Left cardiac atrium (tissue), 4 donors: ENCODE measurements around the gene ADAMTS20. TPM values are rescaled to one million over a fixed set of nuclear protein-coding genes. Genes with fewer than 3 reads are reported as not detected.
A peak's percentile ranks its signal among the peaks of the same experiment; 100 is the strongest.

Experiments used
- ATAC-seq, 2 donors: fragments of 200-7000 bp; cut with Tn5 transposase; one replicate each; pipeline ENCODE4 v1.9.1; 2020; ENCODE audit warnings: mild to moderate bottlenecking in 2 of 2, moderate library complexity in 2 of 2
- DNase-seq: peaks from one replicate; pipeline ENCODE4 v3.0.0-alpha.2; 2020
- intact Hi-C, 2 donors: fragments of 100-400 bp; cut with DNase I; formaldehyde crosslinking; loops; one replicate each; pipeline versions ENCODE4 v1.14.1 to v1.15.1; 2022 to 2023
- total RNA-seq, 2 donors: library from RNA; stranded (reverse); fragmentation: NEBNext Ultra II Directional; extraction: Animal tissue kit (Norgen Biotek cat#: 25700); gene quantifications; one replicate each; pipeline ENCODE4 v1.2.1, GENCODE V29; 2021
- donor health status: DM: no; HTN: yes; CAD: no.
- donor health status: DM: no; HTN: yes; CAD: no; lungs with severe emphysema.
- donor health status: DM: yes; HTN: yes; CAD: no.
- donor health status: Dilated cardiomyopathy.

Gene ADAMTS20
- total RNA-seq, 2 donors from 2014 or later: not detected

DNA sequence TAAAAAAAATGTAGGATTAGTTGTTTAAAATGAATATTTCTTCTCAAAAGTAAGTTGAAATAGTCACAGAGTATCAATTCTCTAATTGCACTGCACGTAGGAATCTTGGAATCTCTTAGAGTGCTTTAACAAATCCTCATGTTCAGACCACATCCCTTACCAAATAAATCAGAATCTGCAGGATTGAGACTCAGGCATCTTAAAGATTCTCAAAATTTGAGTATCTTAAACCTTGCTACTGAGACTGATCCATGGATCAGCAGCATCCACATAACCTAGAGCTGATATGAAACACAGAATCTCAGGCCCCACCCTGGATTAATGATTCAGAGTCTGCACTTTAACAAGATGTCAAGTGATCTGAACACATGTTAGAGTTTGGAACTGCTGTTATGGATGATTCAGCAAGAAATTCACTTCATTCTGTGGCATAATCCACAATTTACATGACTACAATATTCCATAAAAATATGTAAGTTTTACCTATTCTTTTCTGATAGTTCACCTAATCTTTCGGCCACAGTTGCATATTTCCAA, 58.7 kb downstream of the ADAMTS20 start:
- intact Hi-C loops: no loop called here
- no peak for ATAC-seq
- DNase-seq: no peak

- intact Hi-C loops: no loop called here
- DNase-seq (no peak), ATAC-seq (no peak)
Measured at GRCh38 chr12:43482311-43483085, 69.5 kb downstream of the ADAMTS20 start.

- no peak for ATAC-seq
- intact Hi-C loops: no loop called here
- no peak for DNase-seq
Measured at GRCh38 chr12:43480591-43480990, 71.4 kb downstream of the ADAMTS20 start.

DNA sequence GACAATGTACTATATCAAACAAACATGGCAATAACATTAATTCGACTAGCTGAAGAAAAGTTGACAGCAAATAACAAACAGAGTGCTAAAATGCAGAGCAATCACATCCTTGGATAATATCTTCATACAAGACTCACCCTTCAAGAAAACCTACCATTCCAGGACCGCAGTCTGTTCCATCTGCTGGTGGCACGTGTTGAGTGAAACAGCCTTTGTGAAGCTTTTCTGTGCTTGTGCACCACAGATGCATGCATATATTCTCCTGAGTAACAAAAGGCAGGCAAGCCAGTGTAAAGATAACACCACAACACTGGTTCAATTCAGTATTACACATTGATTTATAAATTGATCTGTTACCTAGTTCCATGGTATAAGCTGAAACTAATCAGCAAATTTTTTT, 89.3 kb downstream of the ADAMTS20 start:
- DNase-seq (no peak), ATAC-seq (no peak)
- intact Hi-C loops: no loop called here

- peak; percentile 35 to 55 for ATAC-seq
- intact Hi-C loops: no loop called here
- no peak for DNase-seq
Measured at GRCh38 chr12:43462080-43462479, 89.9 kb downstream of the ADAMTS20 start.

GRCh38 chr12:43459285-43459684, 92.7 kb downstream of the ADAMTS20 start:
- DNase-seq (no peak), ATAC-seq (no peak)
- intact Hi-C loops: no loop called here

DNA sequence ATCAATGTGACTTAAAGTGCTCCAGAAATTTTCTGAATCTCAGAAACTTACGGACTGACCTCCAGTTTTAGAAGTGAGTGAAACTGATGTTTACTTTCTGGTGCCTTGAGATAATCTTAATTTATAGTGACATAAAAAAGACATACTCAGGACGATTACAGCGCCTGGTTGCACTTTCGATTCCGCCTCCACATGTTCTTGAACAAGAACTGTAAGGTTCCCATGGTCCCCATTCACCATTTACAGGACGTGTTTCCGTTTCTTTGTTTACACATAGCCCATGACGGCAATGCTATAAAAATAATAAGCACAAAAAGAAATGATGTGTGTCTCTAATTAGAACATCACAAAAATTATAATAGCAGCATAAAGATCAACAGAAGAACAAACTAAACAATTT, 98.2 kb downstream of the ADAMTS20 start:
- DNase-seq (no peak), ATAC-seq (no peak)
- intact Hi-C loops: no loop called here

DNA sequence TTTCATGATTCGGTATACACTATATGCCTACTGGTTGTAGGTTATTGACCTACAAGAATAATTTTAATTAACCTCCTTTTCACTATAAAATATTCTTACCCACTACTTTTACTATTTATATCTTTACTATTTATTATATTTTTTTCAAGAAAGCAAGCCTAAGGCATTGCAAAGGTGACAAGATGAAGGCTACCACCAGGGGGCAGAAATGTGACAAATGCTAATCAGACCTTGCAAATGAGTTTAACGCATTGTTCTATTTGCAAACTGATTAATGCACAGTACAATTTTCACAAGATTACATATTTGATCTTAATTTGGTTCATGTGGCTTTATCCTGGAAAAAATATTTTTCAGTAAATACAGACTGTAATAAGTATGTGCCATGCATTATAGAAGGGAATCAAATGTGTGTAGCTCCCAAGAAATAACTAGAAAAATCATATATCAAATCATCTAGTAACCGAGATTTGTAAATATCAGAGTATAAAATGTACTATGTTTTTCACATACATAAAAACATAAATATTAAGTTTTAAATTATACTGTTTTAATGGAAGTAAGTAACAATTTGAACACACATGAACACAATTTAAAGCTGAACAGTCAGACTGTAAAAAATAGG, 107.0 kb downstream of the ADAMTS20 start:
- intact Hi-C loops: loop anchor here in 1 of 2 donors (5.0 kb wide), 1 partner anchor 282 kb away; no protein-coding TSS in a partner anchor
- DNase-seq (peak; percentile 28), ATAC-seq (no peak)

DNA sequence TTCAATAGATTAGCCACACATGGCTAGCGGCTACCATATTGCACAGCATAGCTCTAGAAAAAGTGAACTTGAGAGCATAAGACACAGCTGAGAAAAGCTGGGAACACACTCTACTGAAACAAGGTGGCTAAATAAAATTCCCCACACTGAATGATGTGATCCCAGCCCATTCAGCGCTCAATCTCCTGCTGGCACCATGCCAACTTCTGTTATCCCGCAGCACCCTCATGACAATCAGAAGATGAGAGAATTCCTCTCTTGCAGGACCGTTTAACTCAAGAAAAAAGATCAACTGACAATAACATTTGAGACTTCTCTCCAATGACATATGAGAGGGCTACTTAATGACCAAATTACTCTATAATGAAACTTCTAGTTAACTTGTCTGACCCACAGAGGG, 115.4 kb downstream of the ADAMTS20 start:
- DNase-seq: no peak
- ATAC-seq: no peak
- intact Hi-C loops: no loop called here

- intact Hi-C loops: no loop called here
- ATAC-seq (no peak), DNase-seq (no peak)
Measured at GRCh38 chr12:43434614-43435013, 117.4 kb downstream of the ADAMTS20 start.

- DNase-seq: no peak
- ATAC-seq: no peak
- intact Hi-C loops: no loop called here
Measured at GRCh38 chr12:43428088-43428600, 123.9 kb downstream of the ADAMTS20 start.

GRCh38 chr12:43425361-43425760, 126.6 kb downstream of the ADAMTS20 start:
- intact Hi-C loops: no loop called here
- DNase-seq: no peak
- ATAC-seq: no peak

DNA sequence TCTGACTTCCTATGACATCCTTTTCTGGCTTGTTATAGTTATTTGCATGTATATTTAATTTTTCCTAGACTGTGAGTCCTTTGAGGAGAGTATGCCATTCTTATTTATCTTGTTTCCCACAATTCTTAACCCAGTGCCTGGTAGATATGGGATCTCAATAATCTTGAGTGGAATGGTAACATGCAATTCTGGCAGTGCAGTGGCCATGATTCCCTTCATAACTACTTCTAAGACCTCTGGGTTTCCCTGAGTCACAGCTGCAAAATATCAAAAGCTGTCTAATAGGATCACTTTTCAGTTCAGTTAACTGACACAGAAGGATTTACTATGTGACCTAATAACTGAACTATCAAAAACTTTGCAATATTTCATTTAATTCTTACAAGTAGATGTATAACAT, 135.0 kb downstream of the ADAMTS20 start:
- DNase-seq: no peak
- ATAC-seq: no peak
- intact Hi-C loops: no loop called here

DNA sequence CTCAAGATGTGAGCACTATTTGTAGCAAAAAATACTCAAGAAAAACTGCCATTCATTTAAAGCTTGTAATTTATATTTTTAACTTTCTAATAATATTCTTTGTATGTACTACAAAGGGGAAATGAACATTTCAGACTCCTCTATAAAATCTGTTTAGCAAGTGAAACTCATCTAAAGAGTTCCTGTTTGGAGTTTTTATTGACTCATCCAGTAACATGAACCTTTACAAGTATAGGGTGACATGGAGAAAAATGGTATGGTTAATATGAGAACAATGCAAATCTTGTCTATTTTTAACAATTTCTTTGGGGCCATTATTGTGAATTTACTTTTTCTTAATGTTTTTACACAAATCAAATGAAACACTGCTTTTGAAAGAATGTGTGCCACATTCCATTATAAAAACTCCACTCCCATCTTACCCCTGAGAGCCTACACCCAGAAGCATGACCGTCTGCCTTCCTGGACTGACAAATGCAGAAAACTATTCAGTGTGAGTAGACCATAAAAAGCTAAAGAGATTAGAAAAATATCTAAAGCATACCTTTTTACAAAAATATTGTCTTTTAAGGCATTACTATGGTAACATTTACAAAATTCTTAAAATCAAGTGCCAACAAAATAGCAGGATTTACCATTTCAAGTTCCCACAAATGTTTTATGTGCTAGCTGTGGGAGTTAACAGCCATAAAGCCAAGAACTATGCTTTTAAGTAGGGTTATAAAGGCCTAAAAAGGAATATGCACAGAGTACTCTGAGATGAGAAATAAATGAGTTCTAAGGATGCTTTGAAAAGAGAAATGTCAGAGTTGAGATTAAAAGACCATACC, 144.0 kb downstream of the ADAMTS20 start:
- DNase-seq: no peak
- no peak for ATAC-seq
- intact Hi-C loops: no loop called here

GRCh38 chr12:43406801-43407200, 145.2 kb downstream of the ADAMTS20 start:
- intact Hi-C loops: no loop called here
- ATAC-seq: no peak

DNA sequence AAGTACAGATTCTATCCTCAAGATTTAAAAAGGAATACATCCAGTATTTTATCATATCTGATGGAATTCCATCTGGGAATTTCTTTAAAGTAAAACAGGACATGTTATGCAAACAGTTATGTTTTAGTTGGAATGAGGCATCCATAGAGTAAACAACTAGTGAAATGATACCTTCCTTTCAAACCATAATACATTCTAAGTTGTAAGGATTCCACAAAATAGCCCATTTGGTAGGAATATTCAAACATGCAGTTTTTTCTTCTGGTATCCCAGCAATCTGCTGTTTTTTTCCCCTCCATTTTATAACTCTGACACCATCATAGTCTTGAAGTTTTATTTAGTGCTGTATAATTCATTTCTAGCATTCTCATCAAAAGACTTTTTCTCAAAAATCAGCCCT, 149.6 kb downstream of the ADAMTS20 start:
- DNase-seq: no peak
- no peak for ATAC-seq
- intact Hi-C loops: no loop called here

More at GRCh38 chr12:43406801-43407200, 145.2 kb downstream of the ADAMTS20 start:
- DNase-seq: no peak

DNA sequence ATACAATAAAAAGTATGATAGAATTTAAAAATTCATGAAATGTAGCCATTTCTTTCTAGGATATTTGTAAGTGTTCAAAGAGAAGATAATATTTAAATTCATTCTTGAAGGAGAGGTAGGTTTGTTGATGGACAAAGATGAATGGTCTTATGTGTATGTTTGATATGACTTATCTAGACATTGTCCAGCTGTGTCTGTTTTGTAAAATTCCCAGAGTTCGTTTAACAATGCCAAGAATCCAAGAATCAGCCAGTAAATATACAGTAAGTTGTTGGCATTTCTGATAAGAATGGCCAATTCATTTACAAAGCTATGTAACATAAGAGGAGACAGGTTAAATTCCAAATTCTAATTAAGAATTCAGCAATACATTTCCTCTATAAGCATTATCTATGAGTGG, 150.9 kb downstream of the ADAMTS20 start:
- intact Hi-C loops: no loop called here
- ATAC-seq (no peak), DNase-seq (no peak)

DNA sequence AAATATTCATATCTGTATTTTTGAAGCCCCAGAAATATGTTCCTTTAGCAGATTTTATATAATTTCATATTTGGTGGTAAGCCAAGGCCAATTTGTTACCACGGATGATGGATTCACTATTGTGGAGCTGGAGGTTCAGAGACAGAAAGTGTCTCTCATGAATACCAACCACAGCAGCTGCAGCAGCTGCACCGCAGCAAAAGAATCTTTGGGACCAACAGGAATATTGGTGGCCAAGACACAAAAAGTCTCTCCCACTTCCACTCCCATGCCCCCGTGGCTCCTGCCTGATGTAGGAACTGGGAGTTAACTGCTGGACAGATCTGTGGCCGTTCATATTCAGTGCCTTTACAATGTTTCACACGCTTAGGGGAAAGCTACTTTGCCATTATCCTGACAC, 155.3 kb downstream of the ADAMTS20 start:
- intact Hi-C loops: no loop called here
- ATAC-seq (no peak), DNase-seq (no peak)

- no peak for ATAC-seq
- no peak for DNase-seq
- intact Hi-C loops: no loop called here
Measured at GRCh38 chr12:43392116-43392515, 159.9 kb downstream of the ADAMTS20 start.

DNA sequence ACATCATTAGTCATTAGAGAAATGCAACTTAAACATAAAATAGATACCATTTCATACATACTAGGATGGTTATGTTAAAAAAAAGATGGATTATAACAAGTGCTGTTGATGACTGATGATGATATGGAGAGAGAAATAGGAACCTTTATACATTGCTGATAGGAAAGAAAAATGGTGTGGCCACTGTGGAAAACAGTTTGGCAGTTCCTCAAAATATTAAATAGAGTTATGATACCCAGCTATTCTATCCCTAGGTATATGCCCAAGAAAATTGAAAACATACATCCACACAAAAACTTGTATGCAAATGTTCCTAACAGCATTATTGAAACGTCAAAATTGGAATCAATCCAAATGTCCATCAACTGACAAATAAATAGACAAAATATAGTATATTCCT, 170.1 kb downstream of the ADAMTS20 start:
- intact Hi-C loops: no loop called here
- ATAC-seq (no peak), DNase-seq (no peak)
